HepG2 (cell line): Measurements from ENCODE around the gene CCM2. TPM values are rescaled to one million over a fixed set of nuclear protein-coding genes. Genes with fewer than 3 reads are reported as not detected.

Source experiments
- ATAC-seq: fragments of 200-7000 bp; cut with Tn5 transposase; 3 replicates; pipeline ENCODE4 v1.9.1; 2020; ENCODE audit warnings: mild to moderate bottlenecking, moderate library complexity
- BruUV-seq: library from RNA; stranded (reverse); fragments of 400-500 nt; replicated peaks from 2 replicates; lab custom pipeline; 2021; lab: Mats Ljungman, UMichigan
- CTCF ChIA-PET: fragments of 300-600 bp; formaldehyde crosslinking; extraction: SDS; loops from one replicate; lab custom pipeline; 2021; ENCODE audit warnings: low total read pairs, inconsistent platforms, low intra/inter-chr PET ratio; lab: Yijun Ruan, JAX
- POLR2A ChIA-PET: fragments of 350-600 bp; sonication (Branson Sonifier 250); formaldehyde crosslinking; loops from one replicate; lab custom pipeline; 2020; ENCODE audit warnings: antibody characterized with exemption, inconsistent platforms; lab: Yijun Ruan, JAX
- DNase-seq: peaks from one replicate; pipeline ENCODE4 v3.0.0-alpha.2; 2015; ENCODE audit warnings: low spot score
- FAIRE-seq: peaks from 3 replicates; lab custom pipeline; 2011; peaks lifted over from hg19 to GRCh38; lab: Jason Lieb, UNC
- H2AFZ ChIP-seq: one replicate; pipeline ENCODE4 v1.6.1; 2011; ENCODE audit warnings: low read length, inconsistent platforms
- H3K27ac ChIP-seq: fragments of 300-600 bp; 3 replicates; pipeline ENCODE4 v1.8.0; 2011; ENCODE audit warnings: mixed run types, mild to moderate bottlenecking, mixed read lengths, low read length, inconsistent platforms; ENCODE audit not compliant: insufficient read depth; ENCODE audit errors: extremely low read length
- H3K27me3 ChIP-seq, 2 experiments: fragments of 200-600 bp in 1 of 2; 2 replicates in 1 of 2; 3 replicates in 1 of 2; pipeline versions ENCODE4 v1.6.0 to v1.8.0; 2011; ENCODE audit warnings: low read length in 2 of 2, mild to moderate bottlenecking in 2 of 2, moderate library complexity in 2 of 2, inconsistent platforms in 1 of 2; ENCODE audit not compliant: insufficient read depth in 2 of 2, control insufficient read depth in 1 of 2
- H3K36me3 ChIP-seq, 2 experiments: fragments of 200-600 bp in 1 of 2; replicated peaks in 1 of 2; 2 replicates in 1 of 2; 3 replicates in 1 of 2; pipeline versions ENCODE4 v1.5.1 to v1.8.0; 2011; ENCODE audit warnings: low read length in 2 of 2, inconsistent platforms in 1 of 2; ENCODE audit not compliant: insufficient read depth in 2 of 2, control insufficient read depth in 1 of 2
- H3K4me1 ChIP-seq: 2 replicates; pipeline ENCODE4 v1.5.1; 2012; ENCODE audit warnings: low read length, inconsistent platforms; ENCODE audit not compliant: insufficient read depth
- H3K4me2 ChIP-seq: 2 replicates; pipeline ENCODE4 v1.6.0; 2011; ENCODE audit warnings: low read depth, low read length, inconsistent platforms
- H3K4me3 ChIP-seq, 3 experiments: fragments of 200-600 bp in 1 of 3; sonication (generic), shearing (Covaris generic) in 1 of 3; replicated peaks in 1 of 3; 2 replicates each; pipeline ENCODE4 v1.5.1; 2011 to 2016; ENCODE audit warnings: low read length in 3 of 3, inconsistent platforms in 2 of 3, low read depth in 2 of 3, mild to moderate bottlenecking in 2 of 3, control low read depth in 1 of 3, mixed read lengths in 1 of 3; ENCODE audit not compliant: insufficient read depth in 1 of 3
- H3K79me2 ChIP-seq: one replicate; pipeline ENCODE4 v1.6.1; 2011; ENCODE audit warnings: low read length, inconsistent platforms; ENCODE audit not compliant: insufficient read depth
- H3K9ac ChIP-seq: 2 replicates; pipeline ENCODE4 v1.6.0; 2011; ENCODE audit warnings: mild to moderate bottlenecking, low read depth, low read length, inconsistent platforms; ENCODE audit not compliant: insufficient read depth
- H3K9me3 ChIP-seq: 2 replicates; pipeline ENCODE4 v1.5.1; 2012; ENCODE audit warnings: mild to moderate bottlenecking, low read length
- H4K20me1 ChIP-seq: 2 replicates; pipeline ENCODE4 v1.6.0; 2011; ENCODE audit warnings: inconsistent platforms, mild to moderate bottlenecking, low read length, moderate library complexity; ENCODE audit not compliant: insufficient read depth
- NFYB ChIP-seq: sonication (generic); formaldehyde crosslinking; IDR thresholded peaks from 2 replicates; pipeline ENCODE4 v1.4.0; 2020; ENCODE audit warnings: missing genetic modification reagents
- XRCC5 ChIP-seq: fragments of 200-400 bp; formaldehyde crosslinking; optimal IDR thresholded peaks from 2 replicates; pipeline ENCODE3; 2017; ENCODE audit warnings: mild to moderate bottlenecking, low read length
- ZFP82 ChIP-seq: sonication (generic); formaldehyde crosslinking; IDR thresholded peaks from 2 replicates; pipeline ENCODE4 v1.5.1; 2020; ENCODE audit warnings: mild to moderate bottlenecking, missing genetic modification reagents, borderline replicate concordance
- ZNF253 ChIP-seq: sonication (generic); formaldehyde crosslinking; IDR thresholded peaks from 2 replicates; pipeline ENCODE4 v1.8.0; 2022; ENCODE audit warnings: mild to moderate bottlenecking, missing genetic modification reagents, borderline replicate concordance
- ZNF747 ChIP-seq: sonication (generic); formaldehyde crosslinking; IDR thresholded peaks from 2 replicates; pipeline ENCODE4 v1.8.1; 2023; ENCODE audit warnings: missing genetic modification reagents, mild to moderate bottlenecking, borderline replicate concordance
- ZNF788 ChIP-seq: sonication (generic); formaldehyde crosslinking; IDR thresholded peaks from 2 replicates; pipeline ENCODE4 v1.5.0; 2020; ENCODE audit warnings: mild to moderate bottlenecking, missing genetic modification reagents, borderline replicate concordance
- ZNF841 ChIP-seq: sonication (generic); formaldehyde crosslinking; IDR thresholded peaks from 2 replicates; pipeline ENCODE4 v1.8.1; 2023; ENCODE audit warnings: missing genetic modification reagents, borderline replicate concordance
- WGBS: methylation state at CpG from one replicate; pipeline ENCODE4 v1.1.6; 2017; ENCODE audit warnings: low lambda C conversion rate; 5-methylcytosine and 5-hydroxymethylcytosine counted together
- in situ Hi-C: cut with HindIII; loops from 2 replicates; pipeline ENCODE4 v1.10.0; 2017; ENCODE audit warnings: low pct_unique_long_range_greater_than_20kb; ENCODE audit not compliant: extremely low pct_ligation_motif_present
- intact Hi-C: fragments of 100-400 bp; cut with micrococcal nuclease; formaldehyde crosslinking; loops from one replicate; pipeline ENCODE4 v1.10.0; 2022; ENCODE audit not compliant: unreplicated experiment
- polyA plus RNA-seq, 8 experiments: library from polyadenylated mRNA; depleted of rRNA in 3 of 8; stranded (reverse) in 7 of 8; unstranded in 1 of 8; fragments of >200 nt; fragmentation: Illumina TruSeq in 4 of 8; extraction: Trizol in 4 of 8; gene quantifications; 2 replicates each; pipeline versions ENCODE4 v1.2.1 to v1.2.3, GENCODE V29; 2011 to 2016; ENCODE audit warnings: low read depth in 4 of 8, missing spikeins in 1 of 8, mixed read lengths in 1 of 8; ENCODE audit not compliant: insufficient read depth in 1 of 8
- total RNA-seq, 5 experiments: library from RNA; depleted of rRNA; stranded (reverse); fragments of >200 nt; fragmentation: Illumina TruSeq; extraction: Trizol; gene quantifications; 2 replicates each; pipeline ENCODE4 v1.2.3, GENCODE V29; 2016; ENCODE audit warnings: low read depth in 1 of 5
- TF ChIP-seq, protein P1 (sequence below): sonication (generic); formaldehyde crosslinking; IDR thresholded peaks from 2 replicates; pipeline ENCODE4 v1.5.0; 2020; ENCODE audit warnings: mild to moderate bottlenecking, missing genetic modification reagents
- TF ChIP-seq, protein P2 (sequence below): sonication (generic); formaldehyde crosslinking; IDR thresholded peaks from 2 replicates; pipeline ENCODE4 v1.4.0; 2020; ENCODE audit warnings: missing genetic modification reagents
- TF ChIP-seq, protein P3 (sequence below): sonication (generic); formaldehyde crosslinking; IDR thresholded peaks from 2 replicates; pipeline ENCODE4 v1.4.0; 2020; ENCODE audit warnings: low read depth, mild to moderate bottlenecking, missing genetic modification reagents
- TF ChIP-seq, protein P4 (sequence below): sonication (generic); formaldehyde crosslinking; IDR thresholded peaks from 2 replicates; pipeline ENCODE4 v1.9.0; 2021; ENCODE audit warnings: missing genetic modification reagents, mild to moderate bottlenecking, borderline replicate concordance

CCM2 gene
- total and polyA plus RNA-seq, 2 of the 13 experiments (the other 11 are each of a cell fraction or from before 2014, with no cell fraction given) = 13.7 to 15.8 TPM

DNA sequence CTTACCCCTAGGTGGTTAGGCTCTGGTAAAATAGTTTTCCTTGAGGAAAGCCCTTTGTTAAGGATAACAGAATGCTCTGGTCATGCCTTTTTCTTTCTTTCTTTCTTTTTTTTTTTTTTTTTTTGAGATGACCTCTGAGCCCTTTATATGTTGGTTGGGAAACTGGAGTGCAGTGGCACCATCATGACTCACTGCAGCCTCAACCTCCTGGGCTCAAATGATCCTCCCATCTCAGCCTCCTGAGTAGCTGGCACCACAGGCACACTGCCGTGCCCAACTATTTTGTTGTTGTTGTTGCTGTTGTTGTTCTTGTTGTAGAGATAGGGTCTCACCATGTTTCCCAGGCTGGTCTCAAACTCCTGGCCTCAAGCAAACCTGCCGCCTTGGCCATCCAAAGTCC, 61.4 kb downstream of the CCM2 start:
- no peaks in the 10 kb centered on the region for H3K9me3 ChIP-seq
- H3K4me3 ChIP-seq = no peak overlapping the region
- H3K9ac ChIP-seq = no peak overlapping the region
- no TSS peak for BruUV-seq
- TF ChIP-seq, protein P1, sequence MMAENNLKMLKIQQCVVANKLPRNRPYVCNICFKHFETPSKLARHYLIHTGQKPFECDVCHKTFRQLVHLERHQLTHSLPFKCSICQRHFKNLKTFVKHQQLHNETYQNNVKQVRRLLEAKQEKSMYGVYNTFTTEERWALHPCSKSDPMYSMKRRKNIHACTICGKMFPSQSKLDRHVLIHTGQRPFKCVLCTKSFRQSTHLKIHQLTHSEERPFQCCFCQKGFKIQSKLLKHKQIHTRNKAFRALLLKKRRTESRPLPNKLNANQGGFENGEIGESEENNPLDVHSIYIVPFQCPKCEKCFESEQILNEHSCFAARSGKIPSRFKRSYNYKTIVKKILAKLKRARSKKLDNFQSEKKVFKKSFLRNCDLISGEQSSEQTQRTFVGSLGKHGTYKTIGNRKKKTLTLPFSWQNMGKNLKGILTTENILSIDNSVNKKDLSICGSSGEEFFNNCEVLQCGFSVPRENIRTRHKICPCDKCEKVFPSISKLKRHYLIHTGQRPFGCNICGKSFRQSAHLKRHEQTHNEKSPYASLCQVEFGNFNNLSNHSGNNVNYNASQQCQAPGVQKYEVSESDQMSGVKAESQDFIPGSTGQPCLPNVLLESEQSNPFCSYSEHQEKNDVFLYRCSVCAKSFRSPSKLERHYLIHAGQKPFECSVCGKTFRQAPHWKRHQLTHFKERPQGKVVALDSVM (CRISPR knock-in tag) = peak; percentile 54; the same call in 1 of the 2 replicates
- TF ChIP-seq ZNF788 (CRISPR knock-in tag) = no peak
- no peaks in the 10 kb centered on the region for H3K79me2 ChIP-seq
- H4K20me1 ChIP-seq = no peaks in the 10 kb centered on the region
- FAIRE-seq (no peak), ATAC-seq (no peak), DNase-seq (no peak)
- H3K27me3 ChIP-seq = no peaks in the 10 kb centered on the region
- in situ Hi-C loops = no loop called here
- peaks cover 0 to 14% of the 10 kb centered on the region in 2 experiments; a peak in 4 of 5 replicates for H3K36me3 ChIP-seq
- POLR2A ChIA-PET = no interaction called here
- H3K27ac ChIP-seq = no peak overlapping the region
- CTCF ChIA-PET = no interaction called here
- intact Hi-C loops = no loop called here
- no peak overlapping the region for H3K4me2 ChIP-seq
- no peaks in the 10 kb centered on the region for H3K4me1 ChIP-seq
- no peak overlapping the region for H2AFZ ChIP-seq
- WGBS = 96% methylated on average over 2 of the region's 2 CpGs

DNA sequence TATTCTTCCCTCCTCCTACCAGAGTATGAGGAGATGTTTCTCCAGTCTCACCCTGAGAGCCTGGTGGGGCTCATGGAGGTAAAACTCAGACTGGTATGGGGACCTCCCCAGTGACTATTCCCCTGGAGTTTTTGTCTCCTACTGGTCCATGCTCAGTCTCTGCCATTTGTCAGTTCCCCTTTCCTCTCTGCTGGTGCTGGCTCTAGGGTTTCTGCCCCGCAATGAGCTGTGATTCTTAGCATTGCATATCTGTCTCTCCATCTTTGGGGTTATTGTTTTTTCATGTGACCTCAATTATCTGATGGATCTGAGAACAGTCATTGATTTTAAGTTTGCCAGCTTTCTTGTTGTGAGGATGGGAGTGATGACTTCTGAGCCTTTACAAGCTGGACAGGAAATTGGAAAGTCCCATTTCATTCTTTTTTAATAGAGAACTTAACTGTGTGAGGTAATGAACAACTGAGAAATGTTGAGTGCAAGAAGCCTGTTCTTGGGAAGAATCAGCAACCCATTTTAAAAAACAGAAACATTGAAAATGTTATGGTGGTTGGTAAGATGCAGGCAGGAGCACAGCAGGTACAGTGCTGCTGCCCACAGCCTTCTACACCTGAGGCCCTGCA, 61.9 kb downstream of the CCM2 start:
- no peak overlapping the region for H3K9ac ChIP-seq
- ChIA-PET CTCF (no interaction called here), POLR2A (no interaction called here)
- no peak overlapping the region for H3K4me3 ChIP-seq
- DNase-seq = no peak
- H2AFZ ChIP-seq = no peak overlapping the region
- H3K9me3 ChIP-seq = no peaks in the 10 kb centered on the region
- no peak for ATAC-seq
- WGBS = 100% methylated on average over 1 of the region's 1 CpG
- no peaks in the 10 kb centered on the region for H3K79me2 ChIP-seq
- in situ Hi-C loops (no loop called here), intact Hi-C loops (no loop called here)
- FAIRE-seq = no peak
- no peak overlapping the region for H3K27ac ChIP-seq
- H3K36me3 ChIP-seq = peaks cover 0 to 14% of the 10 kb centered on the region in 2 experiments; a peak in 4 of 5 replicates
- no peaks in the 10 kb centered on the region for H3K4me1 ChIP-seq
- BruUV-seq = no TSS peak
- H3K4me2 ChIP-seq = no peak overlapping the region
- no peaks in the 10 kb centered on the region for H4K20me1 ChIP-seq
- H3K27me3 ChIP-seq = no peaks in the 10 kb centered on the region
- TF ChIP-seq XRCC5 (no peak), NFYB (CRISPR knock-in tag) (no peak), ZFP82 (no peak), ZNF841 (CRISPR knock-in tag) (no peak), ZNF747 (CRISPR knock-in tag) (no peak), ZNF253 (CRISPR knock-in tag) (no peak)
- TF ChIP-seq, protein P2, sequence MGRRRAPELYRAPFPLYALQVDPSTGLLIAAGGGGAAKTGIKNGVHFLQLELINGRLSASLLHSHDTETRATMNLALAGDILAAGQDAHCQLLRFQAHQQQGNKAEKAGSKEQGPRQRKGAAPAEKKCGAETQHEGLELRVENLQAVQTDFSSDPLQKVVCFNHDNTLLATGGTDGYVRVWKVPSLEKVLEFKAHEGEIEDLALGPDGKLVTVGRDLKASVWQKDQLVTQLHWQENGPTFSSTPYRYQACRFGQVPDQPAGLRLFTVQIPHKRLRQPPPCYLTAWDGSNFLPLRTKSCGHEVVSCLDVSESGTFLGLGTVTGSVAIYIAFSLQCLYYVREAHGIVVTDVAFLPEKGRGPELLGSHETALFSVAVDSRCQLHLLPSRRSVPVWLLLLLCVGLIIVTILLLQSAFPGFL (CRISPR knock-in tag) = no peak
- TF ChIP-seq, protein P3, sequence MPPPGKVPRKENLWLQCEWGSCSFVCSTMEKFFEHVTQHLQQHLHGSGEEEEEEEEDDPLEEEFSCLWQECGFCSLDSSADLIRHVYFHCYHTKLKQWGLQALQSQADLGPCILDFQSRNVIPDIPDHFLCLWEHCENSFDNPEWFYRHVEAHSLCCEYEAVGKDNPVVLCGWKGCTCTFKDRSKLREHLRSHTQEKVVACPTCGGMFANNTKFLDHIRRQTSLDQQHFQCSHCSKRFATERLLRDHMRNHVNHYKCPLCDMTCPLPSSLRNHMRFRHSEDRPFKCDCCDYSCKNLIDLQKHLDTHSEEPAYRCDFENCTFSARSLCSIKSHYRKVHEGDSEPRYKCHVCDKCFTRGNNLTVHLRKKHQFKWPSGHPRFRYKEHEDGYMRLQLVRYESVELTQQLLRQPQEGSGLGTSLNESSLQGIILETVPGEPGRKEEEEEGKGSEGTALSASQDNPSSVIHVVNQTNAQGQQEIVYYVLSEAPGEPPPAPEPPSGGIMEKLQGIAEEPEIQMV (CRISPR knock-in tag) = no peak
- TF ChIP-seq, protein P4, sequence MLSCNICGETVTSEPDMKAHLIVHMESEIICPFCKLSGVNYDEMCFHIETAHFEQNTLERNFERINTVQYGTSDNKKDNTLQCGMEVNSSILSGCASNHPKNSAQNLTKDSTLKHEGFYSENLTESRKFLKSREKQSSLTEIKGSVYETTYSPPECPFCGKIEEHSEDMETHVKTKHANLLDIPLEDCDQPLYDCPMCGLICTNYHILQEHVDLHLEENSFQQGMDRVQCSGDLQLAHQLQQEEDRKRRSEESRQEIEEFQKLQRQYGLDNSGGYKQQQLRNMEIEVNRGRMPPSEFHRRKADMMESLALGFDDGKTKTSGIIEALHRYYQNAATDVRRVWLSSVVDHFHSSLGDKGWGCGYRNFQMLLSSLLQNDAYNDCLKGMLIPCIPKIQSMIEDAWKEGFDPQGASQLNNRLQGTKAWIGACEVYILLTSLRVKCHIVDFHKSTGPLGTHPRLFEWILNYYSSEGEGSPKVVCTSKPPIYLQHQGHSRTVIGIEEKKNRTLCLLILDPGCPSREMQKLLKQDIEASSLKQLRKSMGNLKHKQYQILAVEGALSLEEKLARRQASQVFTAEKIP (CRISPR knock-in tag) = no peak
